SHP77 treated with DMSO at 0.1 percent for 48 hours (cell line): ENCODE data around the gene MTUS2.

Source experiments
- DNase-seq: peaks from one replicate; lab custom pipeline; 2025; lab: John Stamatoyannopoulos, UW

Gene MTUS2

GRCh38 chr13:29397265-29397664, 577.1 kb downstream of the MTUS2 start:
- DNase-seq = no peak

- no peak for DNase-seq
These were observed 582.1 kb downstream of the MTUS2 start for GRCh38 chr13:29402166-29402636.

- no peak for DNase-seq
These were observed 585.3 kb downstream of the MTUS2 start for GRCh38 chr13:29405401-29405800.

- DNase-seq = no peak
These were observed 591.3 kb downstream of the MTUS2 start for GRCh38 chr13:29411481-29411880.

DNA sequence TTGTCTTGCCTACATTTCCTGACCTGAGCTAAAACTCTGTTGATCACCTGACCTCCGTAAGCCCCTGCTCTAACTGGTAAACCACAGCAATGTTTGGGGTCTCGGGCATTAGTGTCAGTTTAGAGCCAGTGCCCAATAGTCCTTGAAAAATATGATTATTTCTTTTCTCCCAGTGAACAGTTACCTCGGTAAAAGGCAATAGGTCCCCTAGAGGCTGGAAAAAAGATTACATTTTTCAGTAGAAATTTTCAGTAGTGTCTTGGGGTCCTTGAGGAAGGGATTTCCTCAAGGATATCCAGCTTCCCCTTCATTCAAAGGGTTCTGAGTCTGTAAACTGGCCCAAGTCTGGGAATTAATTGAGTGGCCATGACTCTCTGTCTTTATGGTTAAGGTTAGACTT, 597.9 kb downstream of the MTUS2 start:
- DNase-seq = no peak

DNA sequence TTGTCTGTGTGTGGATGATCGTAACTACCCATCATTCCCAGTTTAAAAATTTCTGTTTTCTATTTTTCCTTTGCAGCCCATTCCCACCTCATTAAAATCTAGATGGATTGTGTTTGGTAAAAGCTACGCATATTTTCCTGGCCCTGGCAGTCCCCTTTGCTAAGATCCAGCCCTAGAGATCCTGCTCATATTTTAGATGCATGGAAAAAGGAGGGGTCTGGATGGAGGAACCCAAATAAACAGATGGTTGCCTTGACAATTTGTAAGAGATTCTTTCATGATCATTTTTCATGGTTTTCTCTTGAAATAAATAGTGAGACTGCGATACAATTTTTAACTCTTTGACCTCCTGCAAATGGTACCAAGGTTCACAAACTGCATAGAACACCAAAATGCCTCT, 601.0 kb downstream of the MTUS2 start:
- no peak for DNase-seq

DNA sequence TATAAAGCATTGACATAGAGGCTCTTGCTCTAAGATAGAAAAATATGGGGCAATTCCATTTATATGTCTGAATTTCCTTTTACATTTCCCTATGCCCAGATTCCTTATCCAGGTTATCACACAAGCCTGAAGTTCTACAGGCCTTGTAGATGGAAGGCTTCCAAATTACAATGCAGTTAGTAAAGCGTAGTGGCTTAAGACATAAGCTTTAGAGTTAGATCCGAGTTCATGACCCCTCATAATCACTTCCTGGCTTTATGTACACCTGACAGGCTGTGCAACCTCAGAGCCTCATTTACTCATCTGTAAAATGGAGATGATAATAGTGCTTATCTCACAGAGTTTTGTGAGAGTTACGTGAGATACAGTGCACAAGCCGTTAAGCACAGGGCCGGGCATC, 601.9 kb downstream of the MTUS2 start:
- no peak for DNase-seq

DNA sequence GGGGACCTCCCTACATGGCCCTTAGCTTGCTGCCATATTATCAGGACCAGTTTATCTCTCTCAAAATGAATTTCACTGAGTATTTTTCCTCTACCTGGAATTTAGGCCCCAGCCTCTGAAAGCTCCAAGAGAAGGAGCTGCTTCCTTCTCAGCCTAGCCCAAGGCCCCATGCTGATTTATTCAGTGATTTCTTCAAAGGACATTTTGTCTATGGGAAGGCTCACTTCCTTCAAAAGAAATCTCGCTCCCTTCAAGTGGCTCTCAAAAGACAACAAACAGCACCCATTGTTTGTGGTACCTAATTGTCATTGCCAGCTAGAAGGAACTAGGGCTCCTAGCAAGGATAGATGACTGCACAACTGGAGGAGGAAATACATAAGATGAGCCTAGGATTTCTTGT, 602.9 kb downstream of the MTUS2 start:
- DNase-seq = no peak

DNA sequence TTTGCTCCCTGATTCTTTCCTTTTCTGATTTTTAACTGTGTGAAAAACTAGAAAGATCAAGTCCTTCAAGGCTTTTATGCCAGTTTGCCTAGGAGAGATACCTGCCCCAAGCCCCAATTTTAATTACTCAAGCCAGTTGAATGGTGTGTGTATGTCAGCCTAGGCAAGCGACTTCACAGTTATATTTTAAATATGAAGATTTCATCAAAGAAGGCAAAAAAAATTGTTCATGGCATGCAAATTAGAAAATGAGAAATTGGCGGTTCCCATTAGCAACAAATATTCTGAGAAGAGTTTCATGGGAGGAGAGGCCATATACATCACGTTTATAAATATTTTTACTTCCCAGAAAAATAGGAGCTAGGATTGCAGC, 607.8 kb downstream of the MTUS2 start:
- no peak for DNase-seq

- no peak for DNase-seq
These were observed 608.4 kb downstream of the MTUS2 start for GRCh38 chr13:29428310-29429181.

DNA sequence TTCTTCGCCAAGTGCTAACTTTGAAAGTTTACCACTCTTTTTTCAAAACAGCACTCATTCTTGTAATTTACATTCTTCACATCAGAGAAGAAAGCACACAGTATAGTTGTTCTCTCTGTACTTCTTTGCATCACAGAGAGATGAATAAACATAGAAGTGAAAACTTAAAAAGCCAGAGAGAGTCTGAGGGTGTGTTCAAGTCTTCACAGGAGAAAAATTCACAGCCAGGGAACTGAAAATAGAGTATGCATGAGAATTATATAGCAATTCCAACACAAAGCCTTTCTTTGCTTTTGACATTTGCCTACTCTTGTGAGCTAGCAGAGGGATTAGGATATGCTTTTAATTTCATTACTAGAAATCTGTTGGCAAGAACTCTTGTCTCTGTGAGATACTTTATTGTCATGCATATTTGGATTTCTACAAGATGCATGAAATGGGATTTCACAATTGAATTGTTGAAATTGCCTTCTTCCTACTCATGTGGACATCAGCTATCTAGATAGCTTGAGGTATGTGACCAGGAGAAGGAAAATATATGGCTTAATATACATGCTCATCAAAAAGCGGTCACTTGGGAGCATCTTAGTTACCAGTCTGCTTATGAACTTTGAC, 609.3 kb downstream of the MTUS2 start:
- DNase-seq = no peak

- DNase-seq = no peak
These were observed 614.2 kb downstream of the MTUS2 start for GRCh38 chr13:29434217-29434945.

GRCh38 chr13:29435125-29435911, 615.2 kb downstream of the MTUS2 start:
- peak; percentile 37 for DNase-seq

DNA sequence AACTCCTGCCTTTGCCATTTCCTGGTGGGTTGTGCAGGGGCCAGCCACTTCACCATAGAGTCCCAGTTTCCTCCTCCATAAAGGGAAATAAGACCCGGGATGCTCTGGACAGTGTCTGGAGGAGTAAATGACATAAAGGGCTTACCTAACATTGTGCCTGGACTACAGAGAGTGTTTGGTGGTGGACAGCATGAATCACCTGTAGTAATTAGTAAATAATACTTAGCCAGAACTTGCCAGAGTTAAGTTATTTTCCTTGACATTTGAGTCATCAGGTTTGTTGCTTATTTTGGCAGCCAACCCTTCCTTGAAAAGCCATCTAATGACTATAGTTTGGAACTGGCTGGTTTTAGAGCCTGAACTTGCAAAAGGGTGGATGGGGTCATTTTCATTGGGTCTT, 616.2 kb downstream of the MTUS2 start:
- DNase-seq = no peak

DNA sequence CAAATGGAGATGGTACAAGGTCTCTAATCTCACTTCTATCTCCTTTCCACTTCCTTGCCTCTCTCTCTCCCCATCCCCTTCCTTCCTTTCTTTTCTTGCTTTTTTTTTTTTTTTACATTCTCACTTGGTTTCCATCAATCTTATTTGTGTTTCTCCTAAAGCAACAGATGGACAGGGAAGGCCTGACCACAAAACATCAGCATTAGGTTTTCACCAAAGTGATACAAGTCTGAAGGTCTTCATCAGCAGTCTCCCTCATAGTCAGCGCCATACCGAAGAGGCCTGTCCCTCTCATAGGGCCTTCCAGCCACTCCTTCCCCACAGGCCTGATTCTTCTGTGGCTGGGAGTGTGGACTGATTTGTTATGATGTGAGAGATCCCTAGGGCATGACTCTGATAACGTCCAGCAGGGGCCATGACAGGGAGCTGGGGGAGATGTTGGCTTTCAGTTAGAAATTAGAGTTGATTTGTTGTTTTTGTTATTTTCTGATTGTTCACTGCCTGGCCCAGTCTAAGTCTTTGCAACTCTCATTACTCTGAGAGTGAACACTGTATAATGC, 616.7 kb downstream of the MTUS2 start:
- DNase-seq = no peak

GRCh38 chr13:29438769-29439168, 618.6 kb downstream of the MTUS2 start:
- DNase-seq = no peak

DNA sequence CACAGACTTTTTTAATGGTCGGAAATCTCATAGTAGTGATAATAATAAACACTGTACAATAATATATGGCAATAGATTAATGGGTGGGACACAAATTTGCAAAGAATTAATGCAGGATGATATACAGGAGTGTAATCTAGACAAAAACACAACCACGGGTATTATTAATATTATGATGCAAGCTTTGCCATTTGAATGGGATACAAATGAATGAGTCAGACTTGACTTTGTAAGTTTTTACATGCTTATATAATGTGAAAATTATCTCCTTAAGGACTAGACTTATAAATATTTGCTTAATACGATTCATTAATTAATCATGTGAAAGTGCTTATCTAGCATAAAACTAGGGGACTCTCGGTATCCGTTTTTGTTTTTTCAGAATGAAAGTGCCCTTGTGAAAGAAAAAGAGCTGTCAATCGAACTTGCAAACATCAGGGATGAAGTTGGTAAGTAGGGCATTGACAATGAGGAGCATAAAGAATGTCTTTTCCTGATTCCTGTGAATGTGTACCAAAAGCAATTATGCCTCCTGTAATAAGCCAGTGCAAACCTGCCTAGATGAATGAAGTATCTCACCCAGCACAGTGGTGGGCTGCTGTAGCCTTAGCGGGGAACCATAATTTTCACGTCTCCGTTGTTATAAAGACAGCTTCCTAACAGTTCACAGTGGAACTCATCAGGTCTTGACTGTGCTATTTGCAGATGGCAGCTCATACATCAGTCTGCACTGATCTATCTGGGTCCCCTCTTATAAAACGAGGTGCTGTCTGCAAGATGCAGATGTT, 619.7 kb downstream of the MTUS2 start:
- no peak for DNase-seq

GRCh38 chr13:29441306-29441705, 621.2 kb downstream of the MTUS2 start:
- DNase-seq = no peak

DNA sequence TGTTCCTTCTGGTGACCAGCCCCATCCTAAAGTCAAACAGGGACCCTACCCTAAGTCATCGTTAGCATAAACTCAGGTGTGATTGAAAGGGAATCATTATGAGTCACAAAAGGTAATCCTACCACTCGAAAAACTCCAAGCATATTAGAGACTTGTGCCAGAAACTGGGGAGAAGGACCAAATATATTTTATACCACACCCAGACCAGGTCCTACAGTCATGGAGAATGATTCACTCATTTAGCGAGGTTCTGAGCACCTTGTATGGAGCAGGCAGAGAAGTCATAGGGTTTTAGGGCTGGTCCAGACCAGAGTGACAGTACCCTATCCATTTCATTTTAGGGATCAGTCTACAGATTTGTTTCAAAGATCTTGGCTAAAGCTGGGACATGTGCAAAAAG, 625.9 kb downstream of the MTUS2 start:
- no peak for DNase-seq

DNA sequence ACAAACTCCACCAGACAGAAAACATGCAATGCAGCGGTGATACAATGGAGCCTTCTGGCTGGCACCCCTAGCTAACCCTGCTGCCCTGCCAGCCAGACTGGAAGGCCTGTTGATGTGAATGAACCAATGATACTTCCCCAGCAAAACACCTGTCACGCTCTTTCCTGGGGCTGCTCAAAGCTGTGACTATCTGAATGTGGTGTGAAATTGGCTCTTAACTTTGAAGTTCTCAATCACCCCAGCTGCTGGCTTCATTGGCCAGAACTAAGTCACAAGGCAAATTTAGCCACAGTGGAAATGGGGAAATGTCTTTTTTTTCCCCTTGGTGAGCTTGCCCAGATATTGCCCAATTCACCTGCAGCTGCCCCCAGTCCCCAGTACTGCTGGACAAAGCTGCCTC, 628.0 kb downstream of the MTUS2 start:
- no peak for DNase-seq

DNA sequence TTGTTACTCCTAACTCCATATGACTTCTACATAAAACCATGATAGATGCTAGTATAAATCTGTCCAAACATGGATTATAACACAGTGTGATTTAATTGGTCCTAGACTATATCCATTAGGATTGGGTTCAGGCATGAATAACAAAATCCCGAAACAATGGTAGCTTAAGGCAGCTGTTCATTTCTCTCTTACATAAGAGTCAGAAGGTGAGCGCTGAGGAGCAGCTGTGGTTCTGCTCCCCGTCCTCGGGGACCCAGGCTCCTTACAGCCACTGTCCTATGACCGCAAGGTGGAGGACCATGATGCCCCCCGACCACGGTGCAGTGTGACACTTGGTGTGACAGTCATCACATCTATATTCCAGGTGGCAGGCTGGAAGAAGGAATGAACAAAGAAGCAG, 629.6 kb downstream of the MTUS2 start:
- DNase-seq = no peak
